ENCODE results near the gene LIPH. TPM values are rescaled to one million over a fixed set of nuclear protein-coding genes. Genes with fewer than 3 reads are reported as not detected.

Gene LIPH
- total RNA-seq, 1 donor = under 0.01 TPM

DNA sequence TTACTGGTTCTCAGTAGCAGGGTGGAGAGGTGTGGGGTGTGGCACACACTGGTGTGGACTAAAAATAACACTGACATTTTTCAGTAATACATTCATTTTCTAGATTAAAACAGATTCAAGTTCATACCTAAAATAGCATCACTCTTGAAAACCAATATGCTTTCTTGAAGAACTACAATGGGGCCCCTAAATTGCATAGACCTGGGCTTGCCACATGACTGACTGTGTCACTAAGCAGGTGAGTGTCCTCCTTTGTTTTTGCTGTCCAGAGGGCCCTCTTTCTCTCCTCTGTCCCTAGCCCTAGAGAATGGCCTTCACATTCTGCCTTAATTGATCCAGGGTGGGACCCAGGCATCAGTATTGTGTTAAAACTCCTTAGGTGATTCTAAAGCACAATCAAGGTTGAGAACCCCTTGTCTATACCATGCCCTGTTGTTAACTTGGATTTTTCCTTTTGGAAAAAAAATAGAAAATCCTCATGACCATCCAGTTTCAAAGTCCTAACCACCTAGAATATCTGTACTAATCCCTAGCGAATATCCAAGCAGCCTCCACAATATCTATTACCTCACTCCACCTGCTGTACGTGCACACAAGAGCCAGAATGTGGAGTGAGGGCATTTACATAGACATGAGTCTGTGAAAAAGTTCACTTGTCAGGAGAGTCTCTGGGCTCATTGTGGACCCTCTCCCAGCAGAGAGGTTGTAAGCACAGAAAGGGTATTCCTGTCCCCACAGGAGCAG, 34.8 kb downstream of the LIPH start:
- DNase-seq (ENCODE audit: low read depth) = no peak
- no peak overlapping the region for H3K4me3 ChIP-seq (ENCODE audit: low read depth, low read length)
- TF ChIP-seq, protein P1, sequence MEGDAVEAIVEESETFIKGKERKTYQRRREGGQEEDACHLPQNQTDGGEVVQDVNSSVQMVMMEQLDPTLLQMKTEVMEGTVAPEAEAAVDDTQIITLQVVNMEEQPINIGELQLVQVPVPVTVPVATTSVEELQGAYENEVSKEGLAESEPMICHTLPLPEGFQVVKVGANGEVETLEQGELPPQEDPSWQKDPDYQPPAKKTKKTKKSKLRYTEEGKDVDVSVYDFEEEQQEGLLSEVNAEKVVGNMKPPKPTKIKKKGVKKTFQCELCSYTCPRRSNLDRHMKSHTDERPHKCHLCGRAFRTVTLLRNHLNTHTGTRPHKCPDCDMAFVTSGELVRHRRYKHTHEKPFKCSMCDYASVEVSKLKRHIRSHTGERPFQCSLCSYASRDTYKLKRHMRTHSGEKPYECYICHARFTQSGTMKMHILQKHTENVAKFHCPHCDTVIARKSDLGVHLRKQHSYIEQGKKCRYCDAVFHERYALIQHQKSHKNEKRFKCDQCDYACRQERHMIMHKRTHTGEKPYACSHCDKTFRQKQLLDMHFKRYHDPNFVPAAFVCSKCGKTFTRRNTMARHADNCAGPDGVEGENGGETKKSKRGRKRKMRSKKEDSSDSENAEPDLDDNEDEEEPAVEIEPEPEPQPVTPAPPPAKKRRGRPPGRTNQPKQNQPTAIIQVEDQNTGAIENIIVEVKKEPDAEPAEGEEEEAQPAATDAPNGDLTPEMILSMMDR (IDR thresholded peaks at IDR 0.05; ENCODE audit: insufficient read depth, low read depth, low read length) = no peak

DNA sequence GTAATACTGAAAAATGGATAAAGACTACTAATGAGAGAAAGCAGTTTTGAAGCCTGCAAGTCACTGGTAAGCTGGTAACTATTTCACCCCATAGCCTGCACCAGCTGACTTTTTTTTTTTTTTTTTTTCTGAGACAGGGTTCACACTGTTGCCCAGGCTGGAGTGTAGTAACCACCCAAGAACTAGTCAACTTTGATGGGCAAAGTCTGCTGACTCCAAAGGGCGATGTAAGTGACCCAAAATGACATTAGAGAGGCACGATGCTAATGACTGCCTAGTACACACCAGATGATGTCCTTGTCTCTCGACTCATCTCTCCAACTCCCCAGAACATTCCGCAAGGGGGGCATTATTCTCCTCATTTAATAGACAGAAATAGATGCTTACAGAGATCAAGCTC, 40.7 kb downstream of the LIPH start:
- no peak for DNase-seq (ENCODE audit: low read depth)
- no peak overlapping the region for H3K4me3 ChIP-seq (ENCODE audit: low read depth, low read length)
- TF ChIP-seq, protein P1 (IDR thresholded peaks at IDR 0.05; ENCODE audit: insufficient read depth, low read depth, low read length) = no peak

DNA sequence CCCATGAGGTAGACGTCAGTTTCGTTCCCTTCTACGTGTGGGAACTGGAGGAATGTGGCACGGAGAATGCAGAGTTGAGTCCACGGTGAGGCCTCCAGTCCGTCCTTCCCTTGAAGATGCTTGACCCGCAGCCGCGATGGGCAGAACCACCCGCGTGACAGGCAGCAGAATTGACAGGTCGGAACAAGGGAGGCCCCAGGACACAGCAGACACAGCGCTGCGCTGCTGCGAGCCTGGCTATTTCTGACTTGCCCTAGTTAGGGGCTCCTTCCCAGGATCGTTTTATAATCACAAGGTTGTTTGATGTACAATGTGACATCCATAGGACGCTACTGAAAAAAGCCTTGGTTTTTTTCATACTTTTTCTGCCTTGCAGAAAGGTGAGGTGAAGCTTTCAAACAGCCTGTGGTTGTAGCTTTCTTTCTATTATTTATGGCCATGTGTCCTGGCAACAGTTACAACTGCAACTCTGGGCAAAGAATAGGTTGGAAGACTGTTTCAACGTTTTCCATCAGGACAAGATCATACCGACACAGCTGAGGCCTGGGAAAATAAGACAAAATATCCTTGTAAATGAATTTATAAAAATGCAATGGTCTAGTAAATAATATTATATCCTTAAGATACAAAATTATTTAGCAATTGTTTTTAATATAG, 43.9 kb downstream of the LIPH start:
- TF ChIP-seq, protein P1 (IDR thresholded peaks at IDR 0.05; ENCODE audit: insufficient read depth, low read depth, low read length) = no peak
- H3K4me3 ChIP-seq (ENCODE audit: low read depth, low read length) = no peak overlapping the region
- no peak for DNase-seq (ENCODE audit: low read depth)

DNA sequence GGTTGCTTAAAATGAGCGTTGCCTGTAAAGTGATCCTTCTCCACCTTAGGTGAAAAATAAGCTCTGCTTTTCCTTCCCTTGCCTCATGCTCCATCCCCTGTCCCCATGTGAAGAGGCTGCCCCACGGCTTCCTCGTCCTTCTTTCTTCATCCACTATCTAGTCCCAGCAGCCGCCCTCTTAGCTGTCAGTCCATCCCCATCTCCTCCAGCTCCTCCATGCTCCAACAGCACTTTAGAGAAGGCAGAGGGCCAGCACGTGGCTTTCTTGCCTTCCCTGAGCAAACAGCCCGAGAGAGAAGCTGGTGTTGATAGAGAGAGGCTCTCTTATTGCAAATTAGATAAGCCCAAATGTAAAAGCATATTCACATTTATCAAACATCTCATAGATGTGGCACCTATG, 44.5 kb downstream of the LIPH start:
- TF ChIP-seq, protein P1 (IDR thresholded peaks at IDR 0.05; ENCODE audit: insufficient read depth, low read depth, low read length) = no peak
- no peak for DNase-seq (ENCODE audit: low read depth)
- H3K4me3 ChIP-seq (ENCODE audit: low read depth, low read length) = no peak overlapping the region

DNA sequence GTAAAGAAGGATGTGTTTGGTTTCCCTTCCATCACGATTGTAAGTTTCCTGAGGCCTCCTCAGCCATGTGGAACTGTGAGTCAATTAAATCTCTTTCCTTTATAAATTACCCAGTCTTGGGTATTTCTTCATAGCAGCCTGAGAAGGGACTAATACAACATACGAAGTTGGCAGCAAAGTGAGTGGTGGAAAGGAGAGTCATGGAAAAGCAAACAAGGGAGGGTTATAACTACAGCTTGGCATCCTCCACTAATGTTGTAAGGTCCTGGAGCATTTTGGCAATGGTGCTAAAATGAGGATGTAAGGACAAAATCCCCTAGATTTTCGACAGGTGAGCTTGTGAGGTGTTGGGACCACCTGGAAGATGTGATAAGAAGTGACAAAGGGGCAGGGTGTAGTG, 47.8 kb downstream of the LIPH start:
- DNase-seq (ENCODE audit: low read depth) = no peak
- TF ChIP-seq, protein P1 (IDR thresholded peaks at IDR 0.05; ENCODE audit: insufficient read depth, low read depth, low read length) = no peak
- H3K4me3 ChIP-seq (ENCODE audit: low read depth, low read length) = no peak overlapping the region

DNA sequence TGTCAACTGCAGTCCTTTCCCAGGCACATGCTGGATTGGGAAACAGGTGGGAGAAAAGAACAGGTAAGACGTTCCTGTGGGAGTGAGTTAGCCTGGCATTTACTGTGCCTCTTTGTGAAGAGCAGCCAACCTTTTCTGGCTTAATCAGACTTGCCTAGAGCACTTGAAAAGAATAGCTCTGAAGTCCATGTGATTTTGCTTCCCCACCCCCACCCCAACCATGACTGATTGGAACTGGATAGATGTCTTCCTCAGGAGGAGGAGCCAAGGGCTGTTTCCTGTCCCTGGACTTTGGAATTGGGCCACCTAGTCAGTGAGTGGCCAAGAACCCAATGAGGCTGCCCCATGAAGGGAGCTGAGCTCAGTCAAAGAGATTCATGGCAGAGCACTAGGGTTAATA, 48.9 kb downstream of the LIPH start:
- DNase-seq (ENCODE audit: low read depth) = no peak
- H3K4me3 ChIP-seq (ENCODE audit: low read depth, low read length) = no peak overlapping the region
- TF ChIP-seq, protein P1 (IDR thresholded peaks at IDR 0.05; ENCODE audit: insufficient read depth, low read depth, low read length) = no peak

Measured in fibroblast of villous mesenchyme (primary cell).